A549 (cell line): ENCODE results near the gene NAV2.

Experiments used
- CTCF ChIP-seq: fragments of >200 bp; sonication (Bioruptor Twin); formaldehyde crosslinking; IDR thresholded peaks from 3 replicates; pipeline ENCODE4 v1.5.1; 2016
- EP300 ChIP-seq, 2 experiments: fragments of >200 bp; sonication (Bioruptor Twin); formaldehyde crosslinking; IDR thresholded peaks; 2 replicates in 1 of 2; 3 replicates in 1 of 2; pipeline ENCODE4 v1.6.1; 2016 to 2017
- GATA3 ChIP-seq: IDR thresholded peaks from 2 replicates; pipeline ENCODE4 v1.6.1; 2012; ENCODE audit warnings: borderline replicate concordance
- JUNB ChIP-seq: fragments of >200 bp; sonication (Bioruptor Twin); formaldehyde crosslinking; IDR thresholded peaks from 2 replicates; pipeline ENCODE4 v1.6.1; 2016
- KDM1A ChIP-seq: fragments of 200-600 bp; sonication (generic); IDR thresholded peaks from 2 replicates; pipeline ENCODE4 v1.6.1; 2016; ENCODE audit warnings: low read depth, mild to moderate bottlenecking
- POLR2A ChIP-seq: IDR thresholded peaks from 2 replicates; pipeline ENCODE4 v1.6.1; 2012; ENCODE audit warnings: mild to moderate bottlenecking, low read length
- RCOR1 ChIP-seq: fragments of 150-350 bp; IDR thresholded peaks from 2 replicates; pipeline ENCODE4 v1.6.1; 2014; ENCODE audit warnings: antibody characterized with exemption, low read length, low read depth
- REST ChIP-seq: fragments of 200-600 bp; sonication (generic); IDR thresholded peaks from 2 replicates; pipeline ENCODE4 v1.6.1; 2016; ENCODE audit warnings: antibody characterized with exemption, mild to moderate bottlenecking, moderate library complexity
- SREBF2 ChIP-seq: fragments of 450-650 bp; IDR thresholded peaks from 2 replicates; pipeline ENCODE4 v1.6.1; 2014; ENCODE audit warnings: mild to moderate bottlenecking, moderate library complexity
- USF2 ChIP-seq: fragments of 450-650 bp; IDR thresholded peaks from 2 replicates; pipeline ENCODE4 v1.6.1; 2014; ENCODE audit warnings: antibody characterized with exemption
- ZNF302 ChIP-seq: fragments of 250-450 bp; sonication (Bioruptor Pico); IDR thresholded peaks from 2 replicates; pipeline ENCODE4 v1.9.0; 2021; ENCODE audit warnings: inconsistent platforms, mild to moderate bottlenecking, moderate library complexity

GRCh38 chr11:20068691-20069090 lies 356.1 kb downstream of the NAV2 start:
- TF ChIP-seq CTCF = no peak
- no peak for TF ChIP-seq JUNB
- no peak for TF ChIP-seq POLR2A
- TF ChIP-seq KDM1A = no peak
- TF ChIP-seq SREBF2 = no peak
- no peak for TF ChIP-seq USF2
- no peak for TF ChIP-seq ZNF302 (CRISPR knock-in tag)
- no peak for TF ChIP-seq RCOR1
- no peak for TF ChIP-seq EP300 (IDR thresholded peaks at IDR 0.05)
- TF ChIP-seq REST = no peak
- no peak for TF ChIP-seq GATA3
